Activated naive CD4-positive, alpha-beta T cell treated with anti-CD3 and anti-CD28 coated beads, Interleukin-2, amount 10 ng/mL, durations not matched to agents 7 days and 5 days (primary cell): ENCODE data around the gene KDM1B.
"Not testable (repeated sequence)": the region's sequence is repeated elsewhere in the genome, so short reads cannot be mapped to it uniquely, and the experiment has no call there.

Experiments
- CTCF ChIA-PET: fragments of 350-600 bp; sonication (Branson Sonifier 250); formaldehyde crosslinking; loops from one replicate; lab custom pipeline; 2021; ENCODE audit warnings: antibody characterized with exemption; lab: Charles Lee
- DNase-seq: peaks from one replicate; pipeline ENCODE4 v3.0.0-alpha.2; 2020
- H3K27ac Mint-ChIP-seq: one replicate; pipeline ENCODE4 v1.8.0; 2021; ENCODE audit warnings: mild to moderate bottlenecking, moderate library complexity, mixed read lengths
- H3K27me3 Mint-ChIP-seq: one replicate; pipeline ENCODE4 v1.8.0; 2021; ENCODE audit warnings: mild to moderate bottlenecking, mixed read lengths
- H3K36me3 Mint-ChIP-seq: one replicate; pipeline ENCODE4 v1.8.0; 2021; ENCODE audit warnings: mixed read lengths
- H3K4me1 Mint-ChIP-seq: one replicate; pipeline ENCODE4 v1.8.0; 2021; ENCODE audit warnings: mixed read lengths
- H3K4me3 Mint-ChIP-seq: one replicate; pipeline ENCODE4 v1.8.0; 2021; ENCODE audit warnings: mild to moderate bottlenecking, moderate library complexity, mixed read lengths
- H3K9me3 Mint-ChIP-seq: one replicate; pipeline ENCODE4 v1.8.0; 2021; ENCODE audit warnings: mixed read lengths

The KDM1B gene

GRCh38 chr6:18187701-18188100 is 32.5 kb downstream of the KDM1B start:
- Mint-ChIP-seq H3K27me3 (no peaks in the 10 kb centered on the region), H3K36me3 (peaks cover 3% of the 10 kb centered on the region), H3K4me1 (peaks cover 3% of the 10 kb centered on the region), H3K9me3 (no peaks in the 10 kb centered on the region), H3K27ac (no peak overlapping the region), H3K4me3 (no peak overlapping the region)
- CTCF ChIA-PET = no interaction called here
- no peak for DNase-seq

- Mint-ChIP-seq H3K36me3 (no peaks in the 10 kb centered on the region), H3K27me3 (no peaks in the 10 kb centered on the region), H3K4me1 (peaks cover 3% of the 10 kb centered on the region), H3K27ac (no peak overlapping the region), H3K4me3 (no peak overlapping the region), H3K9me3 (no peaks in the 10 kb centered on the region)
- no peak for DNase-seq
- CTCF ChIA-PET = no interaction called here
Measured at GRCh38 chr6:18189196-18189595, 34.0 kb downstream of the KDM1B start.

- no peak for DNase-seq
- H3K27me3 Mint-ChIP-seq = no peaks in the 10 kb centered on the region
- H3K36me3 Mint-ChIP-seq = no peaks in the 10 kb centered on the region
- no peak overlapping the region for H3K27ac Mint-ChIP-seq
- no peak overlapping the region for H3K4me3 Mint-ChIP-seq
- no peaks in the 10 kb centered on the region for H3K9me3 Mint-ChIP-seq
- H3K4me1 Mint-ChIP-seq = no peaks in the 10 kb centered on the region
- CTCF ChIA-PET = no interaction called here
Measured at GRCh38 chr6:18192026-18192425, 36.8 kb downstream of the KDM1B start.

DNA sequence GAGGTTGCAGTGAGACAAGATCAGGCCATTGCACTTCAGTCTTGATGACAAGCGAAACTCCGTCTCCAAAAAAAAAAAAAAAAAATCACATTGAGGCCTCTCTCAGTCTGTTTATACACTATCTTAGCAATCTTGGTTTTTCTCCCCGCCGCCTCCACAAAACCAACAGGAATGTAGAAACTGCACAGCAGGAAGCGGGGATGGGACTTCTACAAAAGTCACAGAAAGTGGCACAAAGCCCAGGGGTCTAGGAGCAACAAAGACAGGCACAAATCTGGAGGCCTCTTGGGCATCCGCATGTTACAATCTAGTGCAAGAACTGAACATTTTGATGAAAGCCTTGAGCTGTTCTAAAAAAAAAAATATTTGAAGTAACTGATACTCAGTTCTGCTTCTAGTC is 48.6 kb downstream of the KDM1B start:
- Mint-ChIP-seq H3K4me3 (no peak overlapping the region), H3K27ac (no peak overlapping the region)

GRCh38 chr6:18204691-18205090 is 49.5 kb downstream of the KDM1B start:
- CTCF ChIA-PET = no interaction called here
- Mint-ChIP-seq H3K27ac (no peak overlapping the region), H3K36me3 (peaks cover 5% of the 10 kb centered on the region)

More for the DNA sequence above, 48.6 kb downstream of the KDM1B start:
- no peak for DNase-seq
- Mint-ChIP-seq H3K9me3 (no peaks in the 10 kb centered on the region), H3K27me3 (no peaks in the 10 kb centered on the region), H3K36me3 (peaks cover 4% of the 10 kb centered on the region), H3K4me1 (no peaks in the 10 kb centered on the region)
- CTCF ChIA-PET = no interaction called here

GRCh38 chr6:18206591-18206990 is 51.4 kb downstream of the KDM1B start:
- no peak overlapping the region for H3K27ac Mint-ChIP-seq
- H3K9me3 Mint-ChIP-seq = no peaks in the 10 kb centered on the region
- no peaks in the 10 kb centered on the region for H3K27me3 Mint-ChIP-seq
- CTCF ChIA-PET = no interaction called here
- peaks cover 4% of the 10 kb centered on the region for H3K36me3 Mint-ChIP-seq
- peaks cover 6% of the 10 kb centered on the region for H3K4me1 Mint-ChIP-seq
- no peak for DNase-seq
- H3K4me3 Mint-ChIP-seq = no peak overlapping the region

More at GRCh38 chr6:18204691-18205090, 49.5 kb downstream of the KDM1B start:
- no peaks in the 10 kb centered on the region for H3K9me3 Mint-ChIP-seq
- no peaks in the 10 kb centered on the region for H3K27me3 Mint-ChIP-seq
- DNase-seq = no peak
- no peaks in the 10 kb centered on the region for H3K4me1 Mint-ChIP-seq
- H3K4me3 Mint-ChIP-seq = no peak overlapping the region

DNA sequence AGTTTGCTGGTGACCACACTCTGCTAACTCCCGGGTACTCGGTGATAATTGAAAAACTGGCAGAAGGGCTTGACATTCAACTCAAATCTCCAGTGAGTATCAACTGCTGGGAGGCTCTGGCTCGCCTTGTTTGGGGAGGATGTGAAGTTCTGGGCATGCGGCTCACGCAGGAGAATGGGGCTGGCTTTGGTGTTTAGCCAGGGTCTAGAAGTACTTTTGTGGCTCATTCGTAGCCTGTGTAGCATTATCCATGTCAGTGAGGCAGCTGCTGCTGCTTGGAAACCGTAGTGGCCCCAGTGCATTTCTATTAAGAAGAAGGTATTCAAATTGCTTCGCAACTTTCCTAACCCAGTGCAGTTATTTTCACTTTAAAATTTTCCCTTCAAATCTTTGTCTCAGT is 52.2 kb downstream of the KDM1B start:
- peaks cover 4% of the 10 kb centered on the region for H3K36me3 Mint-ChIP-seq
- no peak overlapping the region for H3K27ac Mint-ChIP-seq
- H3K27me3 Mint-ChIP-seq = no peaks in the 10 kb centered on the region
- CTCF ChIA-PET = no interaction called here
- H3K9me3 Mint-ChIP-seq = no peaks in the 10 kb centered on the region
- peaks cover 6% of the 10 kb centered on the region for H3K4me1 Mint-ChIP-seq
- no peak overlapping the region for H3K4me3 Mint-ChIP-seq
- DNase-seq = no peak

GRCh38 chr6:18207949-18208348 is 52.7 kb downstream of the KDM1B start:
- peaks cover 6% of the 10 kb centered on the region for H3K4me1 Mint-ChIP-seq
- no peak for DNase-seq
- CTCF ChIA-PET = no interaction called here
- no peak overlapping the region for H3K27ac Mint-ChIP-seq
- no peaks in the 10 kb centered on the region for H3K9me3 Mint-ChIP-seq
- H3K4me3 Mint-ChIP-seq = no peak overlapping the region
- peaks cover 4% of the 10 kb centered on the region for H3K36me3 Mint-ChIP-seq
- no peaks in the 10 kb centered on the region for H3K27me3 Mint-ChIP-seq

DNA sequence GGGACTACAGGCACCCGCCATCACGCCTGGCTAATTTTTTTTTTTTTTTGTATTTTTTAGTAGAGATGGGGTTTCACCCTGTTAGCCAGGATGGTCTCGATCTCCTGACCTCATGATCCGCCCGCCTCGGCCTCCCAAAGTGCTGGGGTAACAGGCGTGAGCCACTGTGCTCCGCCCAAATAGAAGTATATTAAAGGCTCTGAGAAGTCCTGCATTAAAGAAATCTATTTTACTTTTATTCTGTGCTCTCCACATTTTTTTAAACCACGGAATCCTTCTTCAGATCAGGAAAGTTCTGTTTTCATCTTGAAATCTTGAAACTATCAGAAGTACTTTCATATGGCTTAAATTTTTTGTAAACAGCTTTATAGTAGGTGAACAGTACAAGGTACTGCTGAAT is 53.6 kb downstream of the KDM1B start:
- CTCF ChIA-PET, H3K9me3 Mint-ChIP-seq, H3K36me3 Mint-ChIP-seq, DNase-seq, H3K4me3 Mint-ChIP-seq, H3K27ac Mint-ChIP-seq, H3K27me3 Mint-ChIP-seq, H3K4me1 Mint-ChIP-seq: not testable (repeated sequence)

DNA sequence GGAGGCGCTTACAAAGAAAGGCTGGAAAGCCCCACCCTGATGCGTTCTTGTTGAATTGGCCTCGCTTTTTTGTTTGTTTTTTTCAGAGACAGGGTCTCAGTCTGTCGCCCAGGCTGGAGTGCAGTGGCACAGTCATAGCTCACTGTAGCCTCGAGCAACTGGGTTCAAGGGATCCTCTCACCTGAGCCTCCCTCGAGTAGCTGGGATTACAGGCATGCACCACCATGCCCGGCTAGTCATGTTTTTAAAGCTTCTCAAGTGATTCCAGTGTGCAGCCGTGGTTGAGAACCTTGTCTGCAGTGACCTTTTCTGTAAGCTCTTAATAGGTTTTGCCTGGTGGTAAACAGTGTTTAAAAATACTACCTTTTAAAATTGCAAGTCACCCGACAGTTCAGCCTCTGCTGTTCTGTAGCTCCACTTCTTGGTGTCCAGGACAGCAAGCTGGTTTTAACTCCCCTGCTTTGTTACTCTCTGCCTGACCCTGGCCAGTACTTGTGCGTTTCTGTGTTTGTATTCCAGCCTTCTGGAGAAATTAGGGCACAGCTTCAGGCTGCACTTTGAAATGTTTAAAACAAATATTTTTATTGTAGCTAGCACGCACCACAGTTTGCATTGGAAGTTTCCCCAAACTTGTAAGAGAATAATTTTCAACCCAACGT is 54.4 kb downstream of the KDM1B start:
- H3K4me3 Mint-ChIP-seq = no peak overlapping the region
- H3K9me3 Mint-ChIP-seq = no peaks in the 10 kb centered on the region
- H3K27ac Mint-ChIP-seq = no peak overlapping the region
- DNase-seq = no peak
- H3K4me1 Mint-ChIP-seq = peaks cover 13% of the 10 kb centered on the region
- H3K36me3 Mint-ChIP-seq = peaks cover 2% of the 10 kb centered on the region
- CTCF ChIA-PET = no interaction called here
- no peaks in the 10 kb centered on the region for H3K27me3 Mint-ChIP-seq

GRCh38 chr6:18210707-18211106 is 55.5 kb downstream of the KDM1B start:
- Mint-ChIP-seq H3K36me3 (peaks cover 3% of the 10 kb centered on the region), H3K4me1 (peaks cover 13% of the 10 kb centered on the region), H3K27ac (no peak overlapping the region), H3K4me3 (no peak overlapping the region), H3K27me3 (no peaks in the 10 kb centered on the region), H3K9me3 (no peaks in the 10 kb centered on the region)
- DNase-seq = no peak
- CTCF ChIA-PET = no interaction called here

DNA sequence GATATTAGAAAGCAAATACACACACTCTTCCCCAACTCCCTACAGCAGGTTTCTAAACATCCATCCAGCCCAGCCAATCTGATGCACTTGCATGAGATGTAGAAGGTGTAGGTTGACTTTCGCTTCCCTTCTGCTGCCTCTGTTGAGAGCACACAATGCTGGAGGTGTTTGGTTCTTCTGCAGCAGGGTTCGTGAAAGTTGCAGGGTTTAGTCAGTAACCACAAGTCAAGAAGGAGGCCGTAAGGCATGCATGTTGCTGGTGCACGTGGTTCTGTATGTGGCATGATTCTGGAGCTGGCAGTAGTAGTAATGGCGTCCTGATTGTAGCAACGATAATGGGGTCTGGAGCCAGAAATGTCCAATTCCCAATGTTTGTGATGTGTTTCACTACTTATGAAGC is 56.1 kb downstream of the KDM1B start:
- no peak for DNase-seq
- Mint-ChIP-seq H3K9me3 (no peaks in the 10 kb centered on the region), H3K27me3 (no peaks in the 10 kb centered on the region), H3K4me3 (no peak overlapping the region), H3K4me1 (peaks cover 13% of the 10 kb centered on the region), H3K27ac (peak overlapping the region; percentile 3), H3K36me3 (peaks cover 4% of the 10 kb centered on the region)
- CTCF ChIA-PET = no interaction called here

- no peaks in the 10 kb centered on the region for H3K9me3 Mint-ChIP-seq
- H3K4me3 Mint-ChIP-seq = no peak overlapping the region
- H3K27me3 Mint-ChIP-seq = no peaks in the 10 kb centered on the region
- H3K4me1 Mint-ChIP-seq = peaks cover 13% of the 10 kb centered on the region
- CTCF ChIA-PET = no interaction called here
- H3K27ac Mint-ChIP-seq = no peak overlapping the region
- DNase-seq = no peak
- H3K36me3 Mint-ChIP-seq = peaks cover 4% of the 10 kb centered on the region
Measured at GRCh38 chr6:18212231-18212630, 57.0 kb downstream of the KDM1B start.

GRCh38 chr6:18213439-18213838 is 58.2 kb downstream of the KDM1B start:
- peak overlapping the region; percentile 55 for H3K27ac Mint-ChIP-seq
- H3K9me3 Mint-ChIP-seq = no peaks in the 10 kb centered on the region
- H3K36me3 Mint-ChIP-seq = peaks cover 6% of the 10 kb centered on the region
- no peak for DNase-seq
- no peaks in the 10 kb centered on the region for H3K27me3 Mint-ChIP-seq
- CTCF ChIA-PET = no interaction called here
- peaks cover 13% of the 10 kb centered on the region for H3K4me1 Mint-ChIP-seq
- H3K4me3 Mint-ChIP-seq = no peak overlapping the region

GRCh38 chr6:18214003-18214402 is 58.8 kb downstream of the KDM1B start:
- Mint-ChIP-seq H3K4me1 (peaks cover 13% of the 10 kb centered on the region), H3K9me3 (no peaks in the 10 kb centered on the region), H3K27me3 (no peaks in the 10 kb centered on the region), H3K4me3 (peak overlapping the region; percentile 5), H3K36me3 (peaks cover 8% of the 10 kb centered on the region), H3K27ac (peak overlapping the region; percentile 66)
- CTCF ChIA-PET = no interaction called here
- no peak for DNase-seq
